Fibroblast of pulmonary artery (primary cell): Measurements from ENCODE around the gene FLT3.

Source experiments
- DNase-seq: peaks from one replicate; pipeline ENCODE4 v3.0.0-alpha.2; 2010; ENCODE audit warnings: low read depth
- H3K4me3 ChIP-seq: replicated peaks from 2 replicates; pipeline ENCODE4 v1.5.1; 2011; ENCODE audit warnings: low read depth, mild to moderate bottlenecking, control low read depth, low read length, moderate library complexity
- TF ChIP-seq, protein P1 (sequence below): IDR thresholded peaks from 2 replicates; pipeline ENCODE4 v1.5.1; 2011; ENCODE audit warnings: mild to moderate bottlenecking, control low read depth, low read length, inconsistent platforms; ENCODE audit errors: missing control alignments

Gene FLT3

DNA sequence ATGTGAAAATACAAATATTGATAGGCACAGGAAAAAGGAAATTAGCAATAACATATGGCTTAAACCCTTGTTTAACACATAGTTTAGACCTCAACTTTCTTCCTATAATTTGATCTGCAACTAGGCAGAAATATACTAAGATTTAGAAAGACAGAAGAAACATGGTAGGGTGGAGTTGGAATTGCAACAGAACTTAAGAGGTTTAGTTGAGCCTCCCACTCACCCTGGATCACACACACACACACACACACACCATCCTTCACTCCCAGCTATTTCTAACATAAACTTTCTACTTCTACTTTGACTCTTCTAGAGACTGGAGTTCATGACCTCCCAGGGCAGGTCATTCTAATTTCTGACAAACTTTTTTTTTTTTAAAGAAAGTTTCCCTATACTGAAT, 47.4 kb downstream of the FLT3 start:
- TF ChIP-seq, protein P1, sequence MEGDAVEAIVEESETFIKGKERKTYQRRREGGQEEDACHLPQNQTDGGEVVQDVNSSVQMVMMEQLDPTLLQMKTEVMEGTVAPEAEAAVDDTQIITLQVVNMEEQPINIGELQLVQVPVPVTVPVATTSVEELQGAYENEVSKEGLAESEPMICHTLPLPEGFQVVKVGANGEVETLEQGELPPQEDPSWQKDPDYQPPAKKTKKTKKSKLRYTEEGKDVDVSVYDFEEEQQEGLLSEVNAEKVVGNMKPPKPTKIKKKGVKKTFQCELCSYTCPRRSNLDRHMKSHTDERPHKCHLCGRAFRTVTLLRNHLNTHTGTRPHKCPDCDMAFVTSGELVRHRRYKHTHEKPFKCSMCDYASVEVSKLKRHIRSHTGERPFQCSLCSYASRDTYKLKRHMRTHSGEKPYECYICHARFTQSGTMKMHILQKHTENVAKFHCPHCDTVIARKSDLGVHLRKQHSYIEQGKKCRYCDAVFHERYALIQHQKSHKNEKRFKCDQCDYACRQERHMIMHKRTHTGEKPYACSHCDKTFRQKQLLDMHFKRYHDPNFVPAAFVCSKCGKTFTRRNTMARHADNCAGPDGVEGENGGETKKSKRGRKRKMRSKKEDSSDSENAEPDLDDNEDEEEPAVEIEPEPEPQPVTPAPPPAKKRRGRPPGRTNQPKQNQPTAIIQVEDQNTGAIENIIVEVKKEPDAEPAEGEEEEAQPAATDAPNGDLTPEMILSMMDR = no peak
- no peak for DNase-seq
- no peak overlapping the region for H3K4me3 ChIP-seq

DNA sequence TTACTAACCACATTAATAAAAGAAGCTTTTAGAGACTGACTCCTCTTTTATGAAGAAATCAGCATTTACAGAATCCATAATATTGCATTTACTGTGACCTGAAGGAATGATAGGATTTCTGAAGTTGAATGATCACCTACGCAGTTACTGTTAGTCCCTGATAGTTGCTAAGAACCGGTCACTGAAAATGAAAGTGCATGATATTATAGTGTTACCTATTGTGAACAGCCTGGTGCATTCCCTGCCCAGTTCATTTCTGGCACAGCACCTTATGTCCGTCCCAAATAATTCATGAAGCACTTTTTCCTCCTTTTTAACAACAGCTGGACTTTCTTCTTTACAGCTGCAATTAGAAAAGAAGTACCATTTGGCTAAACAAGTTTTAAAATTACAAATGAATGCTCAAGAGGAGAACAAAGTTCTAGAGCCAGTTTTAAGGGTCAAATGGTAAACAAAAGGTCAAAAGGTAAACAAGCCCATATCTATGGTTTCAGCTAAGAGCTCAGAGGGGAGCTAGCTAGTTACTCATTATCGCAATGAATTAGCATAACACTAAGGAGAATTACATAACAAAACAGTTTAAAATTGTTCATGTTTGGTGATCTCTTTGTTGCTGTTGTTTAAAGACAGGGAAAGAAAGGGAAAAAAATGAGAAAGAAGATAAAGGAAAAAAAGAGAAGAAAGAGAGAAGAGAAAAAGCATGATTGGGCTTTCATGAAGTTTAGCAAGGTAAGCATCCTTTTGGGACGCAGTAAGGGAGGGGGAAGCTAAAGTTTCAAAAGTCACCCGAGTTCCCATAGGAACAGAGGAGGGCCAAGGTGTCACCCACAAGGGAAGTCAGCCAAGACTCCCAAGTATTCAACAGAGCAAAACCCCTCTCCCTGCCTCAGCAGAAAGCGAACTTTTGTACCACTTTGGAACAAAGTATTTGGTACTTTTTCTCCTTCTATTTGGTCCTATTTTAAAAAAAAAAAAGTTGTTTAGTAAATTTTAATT, 50.2 kb downstream of the FLT3 start:
- TF ChIP-seq, protein P1 = no peak
- no peak for DNase-seq
- no peak overlapping the region for H3K4me3 ChIP-seq

DNA sequence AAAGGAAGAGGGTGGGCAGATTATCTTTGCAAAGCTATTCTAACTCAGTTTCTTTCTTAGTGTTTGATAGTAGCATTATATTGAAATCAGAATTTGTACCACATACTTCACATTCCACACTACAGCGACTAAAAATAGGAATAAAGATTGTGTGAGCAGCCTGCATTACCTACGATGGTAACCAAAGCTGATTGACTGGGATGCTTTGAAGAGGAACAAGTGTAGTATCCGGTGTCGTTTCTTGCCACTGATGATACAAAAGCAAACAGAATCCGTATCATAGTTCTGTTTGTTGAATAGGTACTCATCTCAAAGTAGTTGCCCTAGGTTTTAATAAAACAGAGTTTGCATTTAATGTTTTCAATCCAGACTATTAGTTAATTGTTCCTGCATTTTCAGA, 51.2 kb downstream of the FLT3 start:
- H3K4me3 ChIP-seq = no peak overlapping the region
- no peak for DNase-seq
- TF ChIP-seq, protein P1 = no peak

DNA sequence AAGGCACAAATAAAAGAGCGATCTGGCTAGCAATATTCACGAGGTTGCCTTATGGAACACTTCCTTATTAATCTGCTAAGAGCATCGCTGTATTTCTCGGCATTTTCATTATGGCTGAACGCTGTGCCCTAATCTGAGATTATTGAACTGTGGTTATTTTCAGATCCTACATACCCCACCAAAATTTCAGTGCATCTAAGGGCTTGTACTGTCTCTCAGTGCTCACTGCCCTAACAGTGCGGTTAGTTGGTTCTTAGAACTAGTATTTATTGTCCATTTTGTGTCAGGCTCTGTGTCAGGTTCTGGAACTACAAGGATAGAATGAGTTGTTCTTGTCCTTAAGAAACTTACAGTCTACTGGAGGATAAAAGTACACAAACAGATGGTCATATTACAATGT, 51.6 kb downstream of the FLT3 start:
- TF ChIP-seq, protein P1 = no peak
- no peak overlapping the region for H3K4me3 ChIP-seq
- no peak for DNase-seq

DNA sequence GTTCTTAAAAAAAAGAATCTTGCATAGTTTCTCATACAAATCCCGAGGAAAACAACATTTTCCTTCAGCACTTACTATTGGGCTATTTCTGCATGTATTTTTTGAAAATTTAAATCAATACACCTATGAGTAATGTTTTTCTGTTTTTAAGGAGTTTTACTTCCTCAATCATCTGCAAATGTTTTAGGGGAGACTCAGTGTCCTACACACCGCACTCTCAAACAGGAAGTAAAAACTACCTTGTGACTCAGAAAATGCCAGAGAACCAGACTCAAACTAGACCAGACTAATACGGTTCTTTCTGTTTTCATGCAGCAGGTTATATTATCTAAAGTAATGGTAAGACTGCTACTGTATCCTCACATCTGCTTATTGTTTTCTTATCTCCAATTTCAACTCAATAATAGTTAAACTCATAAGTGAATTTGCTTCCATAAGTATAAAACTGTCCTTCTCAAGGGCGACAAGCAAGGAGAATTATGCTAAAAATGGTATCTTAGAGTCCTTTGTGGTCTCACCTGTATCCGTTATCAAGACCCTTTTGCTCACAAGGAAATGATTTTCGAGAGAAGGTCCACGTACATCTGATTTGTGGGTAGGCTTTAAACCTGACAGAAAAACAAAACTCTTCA, 52.5 kb downstream of the FLT3 start:
- no peak for DNase-seq
- no peak overlapping the region for H3K4me3 ChIP-seq
- TF ChIP-seq, protein P1 = no peak

DNA sequence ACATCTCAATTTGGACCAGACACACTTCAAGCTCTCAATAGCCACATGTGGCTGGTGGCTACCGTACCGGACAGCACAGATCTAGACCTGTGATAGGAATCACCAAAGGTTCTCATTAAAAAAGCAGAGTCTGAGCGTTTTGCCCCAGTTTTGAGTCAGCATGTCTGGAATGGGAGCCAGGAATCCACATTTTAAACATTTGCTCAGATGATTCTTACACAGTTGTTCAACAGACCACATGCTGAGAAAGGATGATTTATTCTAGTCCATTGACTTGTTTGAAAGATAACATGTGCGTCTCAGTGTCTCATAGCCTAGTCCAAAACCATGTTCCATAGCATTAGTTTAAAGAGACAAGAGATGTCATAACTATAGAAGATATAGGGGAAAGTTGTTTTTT, 53.4 kb downstream of the FLT3 start:
- H3K4me3 ChIP-seq = no peak overlapping the region
- TF ChIP-seq, protein P1 = no peak
- no peak for DNase-seq
